Right renal pelvis (tissue), 4 donors: ENCODE results near the gene JAZF1. TPM values are rescaled to one million over a fixed set of nuclear protein-coding genes. Genes with fewer than 3 reads are reported as not detected.

ENCODE experiments used
- DNase-seq, 4 donors: peaks; one replicate each; pipeline ENCODE4 v3.0.0-alpha.2; 2013; ENCODE audit warnings: low read depth in 4 of 4, low spot score in 3 of 4, missing footprints in 1 of 4
- polyA plus RNA-seq, 4 donors: library from polyadenylated mRNA; unstranded; fragments of 120-200 nt; gene quantifications; one replicate each; pipeline ENCODE4 v1.2.1, GENCODE V29; 2013; ENCODE audit not compliant: insufficient read length in 4 of 4

JAZF1 gene
- polyA plus RNA-seq, 4 donors, result 12.5 to 16.8 (median 16.2) TPM

DNA sequence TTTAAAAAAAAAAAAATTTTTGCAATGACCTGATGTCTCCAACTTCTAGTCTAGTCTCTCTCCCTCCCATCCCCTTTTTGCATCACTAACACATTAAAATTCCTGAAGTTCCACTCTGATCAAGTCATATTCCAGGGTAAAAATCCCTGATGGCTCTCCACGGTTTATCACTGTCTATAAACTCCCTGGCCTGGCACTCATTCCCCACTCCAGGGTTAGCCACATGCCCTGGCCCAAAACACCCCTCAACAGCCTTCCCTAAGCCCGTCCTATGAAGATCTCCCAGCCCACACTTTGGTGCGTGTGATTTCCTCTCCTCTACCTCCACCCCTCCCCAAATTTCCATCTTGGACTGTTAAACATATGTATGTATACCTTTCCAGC lies 125.4 kb downstream of the JAZF1 start:
- no peak for DNase-seq

- DNase-seq, result no peak
These were observed 125.9 kb downstream of the JAZF1 start for GRCh38 chr7:28054531-28055160.

DNA sequence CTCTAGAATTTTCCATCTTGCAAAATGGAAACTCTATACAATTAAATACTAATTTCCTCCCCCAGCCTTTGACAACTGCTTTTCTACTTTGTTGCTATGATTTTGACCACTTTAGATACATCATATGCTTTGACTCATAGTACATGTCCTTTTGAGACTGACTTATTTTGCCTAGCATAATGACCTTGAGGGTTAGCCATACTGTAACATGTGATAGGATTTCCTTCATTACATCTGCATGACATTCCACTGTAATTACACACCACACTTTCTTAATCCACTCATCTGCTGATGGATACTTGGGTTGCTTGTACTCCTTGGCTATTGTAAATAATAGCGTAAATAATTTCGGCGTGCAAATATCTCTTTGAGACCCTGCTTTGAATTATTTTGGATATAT lies 127.7 kb downstream of the JAZF1 start:
- no peak for DNase-seq

DNA sequence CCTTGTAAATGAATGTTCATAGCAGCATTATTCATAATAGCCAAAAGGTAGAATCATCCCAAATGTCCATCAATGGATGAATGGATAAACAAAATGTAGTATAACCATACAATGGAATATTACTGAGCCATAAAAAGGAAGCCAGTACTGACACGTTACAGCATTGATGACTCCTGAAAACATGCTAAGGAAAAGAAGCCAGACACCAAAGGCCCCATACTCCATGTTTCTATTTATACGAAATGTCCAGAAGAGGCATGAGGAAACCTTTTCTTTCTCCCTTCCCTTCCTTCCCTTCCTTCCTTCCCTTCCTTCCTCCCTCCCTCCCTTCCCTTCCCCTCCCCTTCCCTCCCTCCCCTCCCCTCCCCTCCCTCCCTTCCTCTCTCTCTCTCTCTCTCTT lies 131.9 kb downstream of the JAZF1 start:
- no peak for DNase-seq

GRCh38 chr7:28046035-28046434 lies 134.6 kb downstream of the JAZF1 start:
- no peak for DNase-seq

GRCh38 chr7:28045592-28045991 lies 135.0 kb downstream of the JAZF1 start:
- no peak for DNase-seq

DNA sequence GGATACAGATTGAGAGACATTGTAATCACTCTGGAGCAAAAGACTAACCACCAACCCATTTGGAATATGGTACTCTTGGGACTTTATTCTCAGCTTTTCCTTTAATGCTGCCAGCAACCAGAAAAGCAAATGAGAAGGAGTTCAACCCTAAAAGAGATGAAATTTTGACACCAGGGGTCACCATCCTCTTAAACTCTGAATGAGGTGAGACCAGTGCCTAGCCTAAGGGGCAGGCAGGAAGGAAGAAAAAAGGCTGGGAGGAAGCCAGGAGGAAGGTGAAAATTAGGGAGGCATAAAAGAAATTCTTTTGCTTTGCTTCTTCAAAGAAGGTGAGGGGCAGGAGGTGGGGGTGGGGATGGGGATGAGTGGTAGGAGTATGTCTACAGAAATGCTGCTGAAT lies 135.8 kb downstream of the JAZF1 start:
- no peak for DNase-seq

DNA sequence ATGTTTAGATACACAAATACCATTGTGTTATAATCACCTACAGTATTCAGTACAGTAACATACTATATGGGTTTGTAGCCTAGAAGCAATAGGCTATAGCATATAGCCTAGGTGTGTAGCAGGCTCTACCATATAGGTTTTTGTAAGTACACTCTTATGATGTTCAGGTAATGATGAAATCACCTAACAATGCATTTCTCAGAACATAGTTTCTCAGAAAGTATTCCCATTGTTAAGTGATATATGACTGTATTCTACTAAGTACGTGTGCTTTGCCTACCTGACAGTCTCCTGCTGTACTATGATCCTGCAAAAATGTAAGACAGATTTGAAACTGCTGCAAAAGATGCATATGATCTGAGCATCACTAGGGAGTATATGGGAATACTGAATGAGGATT lies 137.9 kb downstream of the JAZF1 start:
- no peak for DNase-seq

- DNase-seq, result no peak
These were observed 138.9 kb downstream of the JAZF1 start for GRCh38 chr7:28041508-28042314.

GRCh38 chr7:28038175-28038797 lies 142.3 kb downstream of the JAZF1 start:
- no peak for DNase-seq

GRCh38 chr7:28037220-28038010 lies 143.2 kb downstream of the JAZF1 start:
- DNase-seq, result no peak

- no peak for DNase-seq
These were observed 143.9 kb downstream of the JAZF1 start for GRCh38 chr7:28036696-28037095.

DNA sequence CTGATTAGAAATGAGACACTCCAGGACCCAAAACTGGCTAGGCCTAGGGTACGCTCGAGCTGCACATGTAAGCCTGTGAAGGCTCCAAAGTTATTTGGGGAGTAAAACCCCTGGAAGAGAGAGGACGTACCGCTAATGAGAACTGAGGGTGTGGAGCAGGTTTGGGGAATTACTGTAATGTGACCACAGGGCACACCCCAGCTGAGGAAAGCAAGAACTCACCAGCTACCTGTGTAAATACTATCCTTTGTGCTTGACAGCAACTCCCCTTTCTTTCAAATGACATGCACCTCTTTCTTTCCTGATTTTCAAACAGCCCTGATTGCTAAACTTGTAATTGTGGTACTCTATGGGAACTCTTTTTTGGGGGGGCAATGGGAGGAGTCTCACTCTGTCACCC lies 147.2 kb downstream of the JAZF1 start:
- DNase-seq, result no peak

DNA sequence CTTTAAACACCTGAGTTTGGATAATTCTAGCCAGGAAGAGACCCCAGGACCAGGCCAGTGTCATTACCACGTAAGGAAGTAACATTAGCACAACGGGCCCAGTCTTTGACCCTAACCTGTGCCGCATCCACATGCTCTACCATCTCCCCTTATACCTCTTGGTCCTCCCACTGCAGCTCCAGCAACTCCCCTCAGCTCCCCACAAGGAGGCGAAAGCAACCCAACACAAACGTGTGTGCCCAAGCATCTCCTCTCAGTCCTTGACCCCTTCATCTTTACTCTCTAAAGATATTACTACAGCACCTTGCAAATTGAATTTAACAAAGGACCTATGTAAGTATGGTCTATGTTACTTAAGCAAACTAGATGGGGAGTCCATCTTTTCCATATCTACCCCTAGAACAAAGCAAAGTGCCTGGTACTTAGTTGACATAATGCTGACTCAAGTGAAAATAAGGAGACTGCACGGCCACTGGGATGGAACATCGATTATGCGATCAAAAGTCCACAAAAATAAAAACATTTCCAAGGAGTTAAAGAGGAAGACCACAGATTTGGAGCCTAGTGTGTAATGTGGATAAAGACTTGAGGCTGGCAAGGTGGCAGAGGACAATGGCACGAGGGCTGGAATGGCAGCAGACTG lies 147.7 kb downstream of the JAZF1 start:
- no peak for DNase-seq

- DNase-seq, result no peak
These were observed 151.5 kb downstream of the JAZF1 start for GRCh38 chr7:28029051-28029450.

DNA sequence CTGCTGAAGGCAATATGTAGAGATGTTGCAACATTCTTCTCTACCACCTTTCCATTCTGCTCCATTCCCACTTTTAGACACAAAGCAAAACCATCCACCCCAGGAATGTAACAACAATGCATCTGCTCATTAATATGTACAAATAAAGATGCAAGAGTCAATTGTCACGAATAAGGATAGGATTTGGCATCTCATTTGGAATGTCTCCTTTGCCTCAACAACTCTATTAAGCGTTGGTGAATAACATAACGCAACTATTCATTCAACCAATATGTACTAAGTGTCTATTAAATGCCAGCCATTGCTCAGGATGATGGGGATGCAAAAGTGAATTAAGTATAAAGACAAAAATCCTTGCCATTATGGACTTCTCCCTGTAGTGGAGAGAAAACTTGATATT lies 152.1 kb downstream of the JAZF1 start:
- no peak for DNase-seq

DNA sequence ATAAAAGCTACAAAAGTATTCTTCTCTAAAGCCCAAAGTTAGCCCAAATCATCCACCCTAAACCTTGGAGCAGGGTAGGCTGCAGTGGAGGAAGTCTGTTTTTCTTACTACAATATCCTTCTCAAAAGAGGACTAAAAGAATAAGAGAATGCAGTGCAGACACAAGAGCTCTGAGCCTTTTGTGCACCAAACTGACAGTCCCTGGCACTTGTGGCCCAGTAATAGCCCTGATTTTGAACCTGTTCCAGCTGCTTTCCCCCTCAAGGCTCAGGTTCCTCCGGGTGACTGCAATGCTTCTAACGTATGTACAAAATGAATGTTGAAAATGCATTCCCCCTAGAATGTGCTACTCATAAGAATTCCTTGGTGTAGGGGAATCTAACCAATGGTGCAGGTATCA lies 154.4 kb downstream of the JAZF1 start:
- no peak for DNase-seq

DNA sequence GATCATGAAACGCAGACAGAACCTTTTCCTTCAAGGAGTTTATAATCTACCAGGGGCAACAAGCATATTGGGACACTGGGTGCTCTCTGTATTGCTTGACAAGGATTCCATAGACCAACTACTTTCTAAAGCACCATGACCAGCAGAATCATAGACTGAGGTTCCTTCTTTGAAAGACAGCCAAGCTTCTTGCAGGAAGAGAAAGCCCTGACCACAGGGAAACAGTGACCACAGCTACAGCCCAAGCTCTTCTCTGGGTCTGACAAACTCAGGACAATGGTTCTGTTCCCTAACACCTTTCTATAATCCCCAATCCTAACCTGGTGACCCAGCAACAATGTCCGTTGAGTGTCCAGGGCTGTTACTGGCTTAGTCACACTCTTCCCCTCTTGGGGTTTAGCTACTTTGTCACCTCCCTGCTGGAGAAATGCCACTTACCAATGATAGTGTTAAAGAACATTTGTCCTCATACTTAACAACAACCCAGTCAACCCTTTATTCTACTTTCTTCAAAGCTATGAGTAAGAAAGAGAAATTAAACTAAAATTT lies 155.7 kb downstream of the JAZF1 start:
- DNase-seq, result no peak

DNA sequence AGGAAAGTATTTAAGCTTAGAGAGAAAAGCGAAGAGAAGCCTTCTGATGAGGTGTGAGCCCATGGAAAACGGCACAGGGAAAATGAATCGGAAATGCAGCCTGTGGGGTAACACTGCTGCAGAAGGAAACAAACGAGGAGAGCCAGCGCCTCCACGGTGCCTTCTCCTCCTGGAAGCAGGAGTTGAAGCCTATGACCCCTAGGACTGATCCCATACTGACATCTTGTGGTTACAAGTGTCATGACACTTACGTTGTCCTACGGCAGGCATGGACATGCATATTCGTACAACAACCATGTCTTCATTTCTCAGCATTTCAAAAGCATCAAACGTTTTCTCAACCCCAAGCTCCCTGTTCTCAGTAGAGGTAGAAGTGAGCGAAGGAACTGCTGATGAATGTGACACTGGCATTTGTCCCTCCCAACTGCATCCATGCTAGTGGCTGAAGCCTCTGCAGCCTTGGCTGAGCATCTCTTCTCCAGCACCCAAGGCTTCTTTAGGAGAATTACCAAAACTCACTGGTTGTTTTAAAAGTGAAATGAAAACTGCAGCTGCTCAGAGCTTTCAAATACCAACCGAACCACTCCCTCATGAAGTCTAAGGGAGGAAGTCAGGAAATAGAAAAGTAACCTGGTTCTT lies 160.2 kb downstream of the JAZF1 start:
- peak; percentile 59 to 73 (median 62) for DNase-seq
